Kidney capillary endothelial cell (primary cell): ENCODE measurements around the gene CUL1.

ENCODE experiments used
- DNase-seq: peaks from one replicate; pipeline ENCODE4 v3.0.0-alpha.2; 2018; ENCODE audit warnings: low spot score

The CUL1 gene

DNA sequence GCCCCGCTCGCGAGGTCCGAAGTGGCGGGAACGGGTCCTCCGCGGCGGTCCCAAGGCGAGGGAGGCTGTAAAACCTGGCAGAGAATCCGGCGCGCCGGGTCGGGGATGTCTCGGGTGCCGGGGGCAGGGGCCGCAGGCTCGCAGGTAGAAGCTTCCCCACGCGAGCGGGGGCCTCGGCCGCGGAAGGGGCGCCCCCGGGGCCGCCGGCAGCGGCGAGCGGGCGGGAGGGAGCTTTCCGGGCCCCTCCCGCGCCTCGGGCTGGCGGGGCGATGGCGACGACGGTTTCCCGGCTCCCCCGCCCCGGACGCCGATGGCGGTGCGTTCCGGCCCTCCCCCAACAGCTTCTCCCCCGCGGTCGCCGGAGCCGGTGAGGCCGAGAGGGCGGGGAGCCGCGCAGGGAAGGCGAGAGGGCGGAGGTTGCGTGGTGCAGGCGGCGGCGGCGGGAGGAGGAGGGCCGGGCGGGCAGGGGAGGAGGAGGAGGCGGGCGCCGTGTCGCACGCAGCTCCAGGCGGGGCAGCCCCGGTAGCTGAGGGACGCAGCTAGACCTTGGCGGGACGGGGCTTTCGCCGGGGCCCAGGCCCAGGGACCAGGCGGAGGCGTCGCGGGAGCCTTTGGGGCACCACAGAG lies at the start of gene CUL1:
Gene CUL1 (plus strand): TSS at position 507 of the 627 bp plus-strand sequence. CDS start 31,220 bp downstream, outside the sequence.
- DNase-seq = peak; percentile 36

GRCh38 chr7:148650232-148650858 lies 48.4 kb upstream of the CUL1 start:
- DNase-seq = peak; percentile 42

DNA sequence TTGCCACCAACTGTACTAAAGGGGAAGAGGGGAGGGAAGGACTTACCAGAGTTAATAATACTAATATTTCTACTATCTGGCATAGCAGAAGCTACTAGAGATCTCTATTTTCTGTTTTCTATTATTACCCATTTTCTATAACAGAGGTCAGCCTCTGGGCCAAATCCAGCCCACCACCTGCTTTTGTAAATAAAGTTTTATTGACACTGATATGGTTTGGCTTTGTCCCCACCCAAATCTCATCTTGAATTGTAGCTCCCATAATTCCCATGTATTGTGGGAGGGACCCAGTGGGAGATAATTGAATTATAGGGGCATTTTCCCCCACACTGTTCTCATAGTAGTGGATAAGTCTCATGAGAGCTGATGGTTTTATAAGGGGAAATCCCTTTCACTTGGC lies 45.9 kb upstream of the CUL1 start:
- DNase-seq = no peak

DNA sequence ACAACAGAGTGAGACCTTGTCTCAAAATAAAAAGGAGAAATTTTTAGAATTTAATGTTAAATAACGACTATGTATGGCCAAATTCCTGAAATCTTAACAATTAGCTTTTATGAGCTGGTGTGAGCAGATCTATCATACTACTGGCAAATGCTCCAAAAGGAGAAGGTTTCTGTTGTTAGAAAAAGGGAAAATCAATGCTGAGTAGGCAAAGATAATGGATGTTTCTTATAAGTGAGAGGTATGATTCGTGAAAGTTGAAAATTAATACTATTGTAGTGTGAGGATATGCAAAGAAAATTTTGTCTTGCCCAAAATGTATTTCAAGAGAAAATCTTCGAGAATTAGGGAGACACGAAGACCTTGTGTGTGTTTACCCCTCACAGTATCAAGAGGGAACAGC lies 40.8 kb upstream of the CUL1 start:
- no peak for DNase-seq

- DNase-seq = no peak
Observed at GRCh38 chr7:148661471-148661870, 37.2 kb upstream of the CUL1 start.

GRCh38 chr7:148662646-148663045 lies 36.1 kb upstream of the CUL1 start:
- DNase-seq = no peak

DNA sequence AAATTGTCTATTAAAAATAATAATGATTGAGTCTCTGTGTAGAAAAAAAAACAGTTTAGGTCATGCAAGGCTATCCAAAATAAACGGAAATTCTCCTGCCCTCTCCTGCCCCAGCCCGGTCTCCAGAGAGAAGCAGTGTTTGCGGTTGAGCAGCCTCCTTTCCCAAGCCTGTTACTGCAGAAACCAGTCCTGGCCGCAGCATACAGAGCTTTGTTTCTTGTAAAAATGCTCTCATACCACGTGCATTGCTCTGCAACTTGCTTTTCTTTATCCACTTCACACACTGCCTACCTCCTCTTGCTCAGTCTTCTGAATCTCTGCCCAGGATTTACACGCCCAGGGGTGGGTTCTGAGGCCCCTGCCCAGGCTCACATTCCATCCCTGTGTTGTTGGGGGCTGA lies 34.4 kb upstream of the CUL1 start:
- DNase-seq = no peak

DNA sequence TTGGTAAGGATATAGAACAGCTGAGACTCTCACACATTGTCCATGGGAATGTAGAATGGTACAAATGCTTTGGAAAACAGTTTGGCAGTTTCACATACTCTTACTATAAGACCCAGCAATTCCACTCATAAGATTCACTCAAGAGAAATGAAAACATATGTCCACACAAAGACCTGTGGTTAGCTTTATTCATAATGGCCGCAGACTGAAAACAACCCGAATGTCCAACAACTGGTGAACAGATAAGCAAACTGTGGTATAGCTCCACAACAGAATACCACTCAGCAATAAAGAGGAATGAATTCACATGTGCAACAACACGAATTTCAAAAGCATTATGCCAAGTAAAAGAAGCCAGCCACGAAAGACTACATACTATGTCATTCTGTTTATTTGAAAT lies 33.5 kb upstream of the CUL1 start:
- no peak for DNase-seq

GRCh38 chr7:148669927-148670326 lies 28.8 kb upstream of the CUL1 start:
- DNase-seq = peak; percentile 53

DNA sequence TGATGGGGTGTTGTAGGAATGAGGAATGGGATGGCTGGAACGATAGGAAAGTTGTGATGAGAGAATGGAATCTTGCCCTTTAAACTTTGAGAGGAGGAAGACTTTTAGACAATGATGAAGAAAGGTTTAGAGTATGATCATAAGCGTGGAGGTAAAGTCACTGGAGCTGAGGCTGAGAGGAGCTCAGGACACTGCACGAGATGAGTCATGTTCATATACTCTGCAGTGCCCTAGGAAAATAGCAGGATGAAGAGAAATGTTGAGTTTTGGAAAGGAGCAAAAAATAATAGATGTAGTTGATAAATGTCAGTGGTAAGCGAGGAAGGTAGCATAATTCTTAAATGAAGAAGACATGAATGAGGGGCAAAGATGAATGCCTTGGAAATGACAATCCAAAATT lies 28.3 kb upstream of the CUL1 start:
- DNase-seq = peak; percentile 25

DNA sequence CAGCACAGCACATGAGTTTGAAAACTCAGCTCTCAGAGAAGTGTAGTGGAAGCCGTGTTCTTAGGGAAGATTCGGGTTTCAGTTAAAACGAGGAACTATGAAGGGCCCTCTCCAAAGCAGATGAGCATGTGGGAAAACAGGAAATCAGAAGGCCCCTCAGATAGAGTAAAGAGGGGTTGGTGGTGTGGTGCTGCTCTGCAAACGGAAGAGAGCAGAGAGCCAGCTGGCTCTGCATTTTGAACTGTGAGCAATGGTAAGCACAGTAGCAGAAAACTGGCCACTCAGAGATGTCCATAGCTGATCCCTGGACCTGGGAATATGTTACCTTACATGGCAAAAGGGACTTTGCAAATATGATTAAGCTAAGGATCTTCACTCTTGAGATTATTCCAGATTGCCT lies 27.9 kb upstream of the CUL1 start:
- DNase-seq = no peak

DNA sequence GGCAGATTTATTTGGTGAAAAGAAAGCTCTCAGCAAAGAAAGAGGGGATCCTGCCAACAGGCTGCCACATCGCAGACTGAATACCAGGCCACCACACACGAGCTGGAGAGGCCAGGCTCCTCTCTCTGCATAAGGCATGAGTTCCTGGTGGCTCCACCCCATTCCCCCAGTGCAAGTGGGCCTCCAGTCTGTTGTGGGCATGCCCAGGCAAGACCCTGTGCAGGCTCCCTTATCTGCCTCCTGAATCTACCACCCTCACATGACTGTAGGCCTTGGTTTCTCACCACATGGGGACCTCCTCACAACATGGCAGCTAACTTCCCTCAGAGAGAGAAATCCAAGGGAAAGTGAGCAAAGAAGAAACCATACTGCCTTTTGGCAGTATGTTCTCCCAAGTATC lies 26.7 kb upstream of the CUL1 start:
- DNase-seq = no peak

- no peak for DNase-seq
Observed at GRCh38 chr7:148674689-148675088, 24.0 kb upstream of the CUL1 start.

- no peak for DNase-seq
Observed at GRCh38 chr7:148676291-148676690, 22.4 kb upstream of the CUL1 start.

DNA sequence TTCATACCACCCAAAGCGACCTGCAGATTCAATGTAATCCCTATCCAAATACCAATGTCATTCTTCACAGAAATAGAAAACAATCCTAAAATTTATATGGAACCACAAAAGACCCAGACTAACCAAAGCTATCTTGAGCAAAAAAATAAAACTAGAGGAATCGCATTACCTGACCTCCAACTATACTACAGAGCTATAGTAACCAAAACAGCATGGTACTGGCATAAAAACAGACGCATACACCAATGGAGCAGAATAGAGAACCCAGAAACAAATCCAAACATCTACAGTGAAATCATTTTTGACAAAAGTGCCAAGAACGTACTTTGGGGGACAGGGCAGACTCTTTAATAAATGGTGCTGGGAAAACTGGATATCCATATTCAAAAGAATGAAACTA lies 16.9 kb upstream of the CUL1 start:
- DNase-seq = no peak

- no peak for DNase-seq
Observed at GRCh38 chr7:148684289-148684830, 14.3 kb upstream of the CUL1 start.

DNA sequence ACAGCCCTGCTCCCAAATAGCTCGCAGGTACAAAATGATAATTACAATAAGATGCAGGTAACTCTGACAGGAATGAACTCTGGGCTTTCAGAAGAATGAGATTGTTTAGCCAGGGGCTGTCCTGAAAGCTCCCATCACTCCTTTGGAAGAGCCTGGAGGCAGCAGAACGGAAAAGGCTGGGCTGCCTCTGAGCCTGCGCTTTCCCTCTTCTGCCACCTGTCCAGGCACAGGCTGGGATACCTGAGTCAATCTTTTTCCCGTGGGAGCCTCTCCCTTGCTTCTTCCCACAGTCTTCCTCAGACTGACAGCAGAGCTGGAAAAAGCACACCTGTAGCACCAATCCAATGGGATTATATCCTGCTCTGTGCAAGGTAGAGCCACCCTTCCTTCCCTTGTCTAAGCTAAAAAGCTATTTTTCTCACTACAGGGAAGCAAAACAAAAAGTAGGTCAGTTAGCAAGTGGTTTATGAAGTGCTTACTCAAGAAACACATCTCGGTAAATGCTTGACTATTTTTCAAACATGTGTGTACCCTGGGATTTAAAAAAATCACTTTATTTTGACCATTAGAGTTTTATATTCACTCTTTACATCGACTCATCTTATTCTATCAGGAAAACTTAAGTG lies 12.3 kb upstream of the CUL1 start:
- DNase-seq = no peak

DNA sequence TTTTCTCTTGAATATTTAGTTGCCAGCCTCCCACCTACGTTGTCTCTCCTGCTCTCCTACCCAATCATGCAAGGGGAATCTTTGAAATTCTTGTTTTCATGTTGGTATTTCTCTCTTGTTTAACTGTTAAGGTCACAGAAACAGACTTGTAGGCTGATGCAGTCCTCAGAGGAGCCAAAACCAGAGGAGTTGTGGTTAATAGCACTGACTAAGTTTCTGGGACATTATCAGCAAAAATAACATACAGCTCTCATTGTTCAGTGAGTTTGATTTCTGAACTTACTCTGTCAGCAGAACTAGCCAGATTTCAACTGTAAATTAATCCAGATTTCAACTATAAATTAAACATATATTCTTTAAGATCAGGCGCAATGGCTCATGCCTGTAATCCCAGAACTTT lies 11.1 kb upstream of the CUL1 start:
- no peak for DNase-seq

DNA sequence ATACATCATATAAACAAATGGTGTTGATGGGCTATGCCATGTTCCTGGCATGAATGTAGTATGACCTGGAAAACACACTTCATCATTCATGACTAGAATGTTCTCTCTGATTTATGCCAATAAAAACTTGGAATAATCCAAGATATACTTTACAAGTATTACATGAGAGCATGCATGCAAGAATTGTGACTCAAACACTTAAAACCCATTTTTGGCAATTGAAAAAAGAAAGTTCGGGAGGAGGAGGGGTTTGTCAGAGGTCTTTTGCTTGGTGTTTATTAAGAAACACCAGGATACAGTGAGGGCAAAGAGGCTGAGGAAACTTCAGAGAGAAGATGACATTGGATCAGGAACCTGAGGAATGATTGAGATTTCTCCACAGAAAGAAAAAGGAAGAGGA lies 10.2 kb upstream of the CUL1 start:
- no peak for DNase-seq

- no peak for DNase-seq
Observed at GRCh38 chr7:148693651-148694050, 5.1 kb upstream of the CUL1 start.

- DNase-seq = no peak
Observed at GRCh38 chr7:148694631-148695030, 4.1 kb upstream of the CUL1 start.

DNA sequence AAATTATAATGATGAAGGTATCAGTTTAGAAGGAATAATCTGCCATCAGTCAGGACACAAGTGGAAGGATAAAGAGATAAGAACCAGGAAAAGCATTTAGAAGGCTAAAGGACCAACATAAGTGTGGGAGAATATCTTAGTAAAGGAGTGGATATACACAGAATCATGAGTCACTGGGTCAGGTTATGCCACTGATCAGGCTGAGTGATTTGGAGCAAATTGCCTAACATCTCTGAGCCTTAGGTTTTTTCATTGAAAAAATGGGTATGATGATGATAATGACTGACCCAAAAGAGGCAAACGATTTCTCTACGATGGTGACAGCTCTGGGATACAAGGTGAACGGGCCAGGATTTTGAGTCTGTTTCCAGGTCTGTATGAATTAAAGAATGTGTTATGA lies 2.8 kb upstream of the CUL1 start:
- DNase-seq = no peak

GRCh38 chr7:148696787-148697186 lies 1.9 kb upstream of the CUL1 start:
- no peak for DNase-seq
